ENCODE results near the gene ADGRB2. TPM values are rescaled to one million over a fixed set of nuclear protein-coding genes. Genes with fewer than 3 reads are reported as not detected.

ADGRB2 gene
- total RNA-seq, 2 experiments from 2014 or later, result 0.39 to 0.71 TPM

DNA sequence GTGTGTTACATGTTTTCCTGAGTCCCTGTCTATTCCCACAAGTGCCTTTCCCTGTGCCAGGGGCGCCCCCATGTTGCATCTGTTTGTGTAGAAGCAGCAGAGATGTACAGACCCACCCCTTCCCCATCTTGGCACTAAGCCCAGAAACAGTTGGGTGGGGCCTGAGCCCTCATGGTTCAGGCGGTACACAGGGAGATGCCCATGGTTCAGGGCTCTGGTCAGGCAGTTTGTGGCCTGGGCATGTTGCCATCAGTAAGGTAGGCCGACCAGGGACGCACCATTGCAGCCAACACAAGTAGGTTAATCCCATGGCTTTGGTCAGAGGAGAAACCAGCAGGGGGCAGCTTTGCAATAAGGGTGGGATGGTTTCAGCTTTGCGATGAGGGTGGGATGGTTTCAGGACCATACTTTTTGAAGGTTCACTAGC lies 914 bp upstream of the ADGRB2 start:
- ChIA-PET CTCF (interaction anchor here (1.4 to 3.6 kb wide), 2 partner anchors 11 to 24 kb away, joined by 3 to 14 read pairs; no protein-coding TSS in a partner anchor), POLR2A (interaction anchor here (1.7 kb wide), 1 partner anchor 24 kb away, joined by 4 read pairs; no protein-coding TSS in a partner anchor)
- Mint-ChIP-seq H3K9me3 (no peaks in the 10 kb centered on the region), H3K36me3 (ENCODE audit: low read depth) (no peaks in the 10 kb centered on the region), H3K4me3 (peak overlapping the region; percentile 94), H3K27me3 (peaks cover 15% of the 10 kb centered on the region), H3K4me1 (ENCODE audit: low read depth) (peaks cover 40% of the 10 kb centered on the region), H3K27ac (no peak overlapping the region)
- Histone ChIP-seq H3K27me3 (ENCODE audit: control insufficient read depth in 1 of 2, insufficient read depth in 2 of 2, low read length in 2 of 2) (peaks cover 11% of the 10 kb centered on the region in 2 experiments), H3K9me3 (ENCODE audit: control insufficient read depth in 1 of 2, insufficient read depth in 1 of 2, low read length in 2 of 2) (peaks cover 0 to 4% of the 10 kb centered on the region in 2 experiments), H3K4me3 (ENCODE audit: low read length) (no peak overlapping the region), H3K36me3 (ENCODE audit: insufficient read depth, low read length) (no peaks in the 10 kb centered on the region), H3K27ac (ENCODE audit: low read depth in 1 of 2, low read length in 2 of 2) (no peak overlapping the region), H3K4me1 (ENCODE audit: insufficient read depth, low read length) (peaks cover 52% of the 10 kb centered on the region)
- ATAC-seq (ENCODE audit: poor library complexity) (no peak), DNase-seq (peak in 2 of 14 experiments; percentile 26 to 39)
- intact Hi-C loops (cut with DNase I, micrococcal nuclease), result no loop called here
- TF ChIP-seq, protein P1, sequence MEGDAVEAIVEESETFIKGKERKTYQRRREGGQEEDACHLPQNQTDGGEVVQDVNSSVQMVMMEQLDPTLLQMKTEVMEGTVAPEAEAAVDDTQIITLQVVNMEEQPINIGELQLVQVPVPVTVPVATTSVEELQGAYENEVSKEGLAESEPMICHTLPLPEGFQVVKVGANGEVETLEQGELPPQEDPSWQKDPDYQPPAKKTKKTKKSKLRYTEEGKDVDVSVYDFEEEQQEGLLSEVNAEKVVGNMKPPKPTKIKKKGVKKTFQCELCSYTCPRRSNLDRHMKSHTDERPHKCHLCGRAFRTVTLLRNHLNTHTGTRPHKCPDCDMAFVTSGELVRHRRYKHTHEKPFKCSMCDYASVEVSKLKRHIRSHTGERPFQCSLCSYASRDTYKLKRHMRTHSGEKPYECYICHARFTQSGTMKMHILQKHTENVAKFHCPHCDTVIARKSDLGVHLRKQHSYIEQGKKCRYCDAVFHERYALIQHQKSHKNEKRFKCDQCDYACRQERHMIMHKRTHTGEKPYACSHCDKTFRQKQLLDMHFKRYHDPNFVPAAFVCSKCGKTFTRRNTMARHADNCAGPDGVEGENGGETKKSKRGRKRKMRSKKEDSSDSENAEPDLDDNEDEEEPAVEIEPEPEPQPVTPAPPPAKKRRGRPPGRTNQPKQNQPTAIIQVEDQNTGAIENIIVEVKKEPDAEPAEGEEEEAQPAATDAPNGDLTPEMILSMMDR (IDR thresholded peaks at IDR 0.05), result no peak

DNA sequence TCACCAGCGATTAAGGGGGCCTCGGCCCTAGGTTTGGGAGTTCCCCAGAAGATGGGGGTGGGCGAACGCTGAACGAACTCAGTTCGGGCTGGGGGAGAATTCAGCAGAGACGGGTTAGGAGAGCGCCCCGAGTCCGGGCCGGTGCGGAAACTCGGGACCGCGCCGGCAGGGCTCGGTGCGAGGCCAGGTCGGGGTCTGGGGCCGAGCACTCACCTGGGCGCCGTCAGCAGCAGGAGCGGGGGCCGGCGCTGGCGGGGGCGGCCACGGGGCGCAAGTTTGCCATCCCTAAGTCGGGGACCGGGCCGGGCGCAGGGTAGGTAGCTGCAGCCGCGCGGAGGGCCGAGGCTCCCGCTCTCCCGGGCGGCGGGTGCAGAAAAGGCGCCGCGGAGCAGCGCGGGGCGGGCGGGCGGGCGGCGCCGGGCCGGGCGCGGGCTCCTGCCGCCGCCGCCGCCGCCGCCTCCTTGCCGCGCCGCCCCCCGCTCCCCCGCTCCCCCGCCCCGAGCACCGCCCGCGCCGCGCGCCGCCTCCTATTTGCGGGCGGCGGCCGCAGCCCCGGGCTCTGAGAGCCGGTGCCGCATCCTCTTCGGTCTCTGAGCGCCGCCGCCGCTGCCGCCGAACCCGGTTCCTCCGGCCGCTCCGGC lies 349 bp downstream of the ADGRB2 start:
- H3K27ac Mint-ChIP-seq, result no peak overlapping the region
- peaks cover 46% of the 10 kb centered on the region for H3K4me1 ChIP-seq (ENCODE audit: insufficient read depth, low read length)
- H3K9me3 Mint-ChIP-seq, result no peaks in the 10 kb centered on the region
- CTCF ChIA-PET, result interaction anchor here (1.0 to 3.6 kb wide), 4 partner anchors 19 to 117 kb away, joined by 4 to 35 read pairs (median 9); no protein-coding TSS in a partner anchor
- ATAC-seq (ENCODE audit: poor library complexity), result peak; percentile 9
- H3K27ac ChIP-seq (ENCODE audit: low read depth in 1 of 2, low read length in 2 of 2), result no peak overlapping the region
- H3K36me3 ChIP-seq (ENCODE audit: insufficient read depth, low read length), result no peaks in the 10 kb centered on the region
- H3K36me3 Mint-ChIP-seq (ENCODE audit: low read depth), result no peaks in the 10 kb centered on the region
- peak in 4 of 14 experiments; percentile 25 to 66 (median 46) for DNase-seq
- peak overlapping the region; percentile 86 for H3K4me3 Mint-ChIP-seq
- peaks cover 28% of the 10 kb centered on the region for H3K4me1 Mint-ChIP-seq (ENCODE audit: low read depth)
- TF ChIP-seq, protein P1 (IDR thresholded peaks at IDR 0.05), result no peak
- peak overlapping the region; percentile 42 for H3K4me3 ChIP-seq (ENCODE audit: low read length)
- peaks cover 15% of the 10 kb centered on the region for H3K27me3 Mint-ChIP-seq
- peaks cover 11% of the 10 kb centered on the region in 2 experiments for H3K27me3 ChIP-seq (ENCODE audit: control insufficient read depth in 1 of 2, insufficient read depth in 2 of 2, low read length in 2 of 2)
- peaks cover 0 to 4% of the 10 kb centered on the region in 2 experiments for H3K9me3 ChIP-seq (ENCODE audit: control insufficient read depth in 1 of 2, insufficient read depth in 1 of 2, low read length in 2 of 2)
- intact Hi-C loops (cut with DNase I, micrococcal nuclease), result loop anchor here (5.0 kb wide), 3 partner anchors 199 to 309 kb away; partner anchors contain the start of gene TMEM39B (in 1 of the 2)
- POLR2A ChIA-PET, result interaction anchor here (1.3 to 1.7 kb wide), 3 partner anchors 25 to 309 kb away, joined by 4 to 13 read pairs (median 7); partner anchors contain the start of gene TMEM39B

GRCh38 chr1:31762726-31763670 lies 1.1 kb downstream of the ADGRB2 start:
- Mint-ChIP-seq H3K27ac (no peak overlapping the region), H3K36me3 (ENCODE audit: low read depth) (no peaks in the 10 kb centered on the region), H3K27me3 (peaks cover 15% of the 10 kb centered on the region), H3K4me3 (peak overlapping the region; percentile 86), H3K9me3 (no peaks in the 10 kb centered on the region), H3K4me1 (ENCODE audit: low read depth) (peaks cover 26% of the 10 kb centered on the region)
- Histone ChIP-seq H3K27me3 (ENCODE audit: control insufficient read depth in 1 of 2, insufficient read depth in 2 of 2, low read length in 2 of 2) (peaks cover 11% of the 10 kb centered on the region in 2 experiments), H3K27ac (ENCODE audit: low read depth in 1 of 2, low read length in 2 of 2) (no peak overlapping the region), H3K36me3 (ENCODE audit: insufficient read depth, low read length) (no peaks in the 10 kb centered on the region), H3K4me1 (ENCODE audit: insufficient read depth, low read length) (peaks cover 46% of the 10 kb centered on the region), H3K9me3 (ENCODE audit: control insufficient read depth in 1 of 2, insufficient read depth in 1 of 2, low read length in 2 of 2) (peaks cover 0 to 4% of the 10 kb centered on the region in 2 experiments), H3K4me3 (ENCODE audit: low read length) (peak overlapping the region; percentile 42)
- POLR2A ChIA-PET, result interaction anchor here (0.5 to 1.7 kb wide), 7 partner anchors 26 to 310 kb away, joined by 3 to 13 read pairs (median 3); partner anchors contain the start of genes COL16A1, PTP4A2 and TMEM39B
- intact Hi-C loops (cut with DNase I, micrococcal nuclease), result loop anchor here (1.0 to 5.0 kb wide), 4 partner anchors 26 to 309 kb away; partner anchors contain the start of gene TMEM39B (in 1 of the 2)
- peak; percentile 48 to 88 (median 62) for DNase-seq
- peak; percentile 51 for ATAC-seq (ENCODE audit: poor library complexity)
- TF ChIP-seq, protein P1 (IDR thresholded peaks at IDR 0.05), result peak; percentile 61
- CTCF ChIA-PET, result interaction anchor here (0.5 to 1.4 kb wide), 10 partner anchors 10 to 201 kb away, joined by 3 to 35 read pairs (median 4); no protein-coding TSS in a partner anchor

Measured in CD4-positive, alpha-beta T cell (primary cell).